PFSK-1 (cell line): Measurements from ENCODE around the gene ALS2.

ENCODE experiments used
- FOXP2 ChIP-seq: optimal IDR thresholded peaks from 2 replicates; pipeline ENCODE3; 2011; ENCODE audit warnings: borderline replicate concordance, control low read depth, inconsistent platforms; ENCODE audit not compliant: insufficient read depth; ENCODE audit errors: extremely low read length, extremely low read depth
- POLR2AphosphoS5 ChIP-seq: IDR thresholded peaks from 2 replicates; pipeline ENCODE4 v1.6.1; 2012; ENCODE audit warnings: low read depth, mild to moderate bottlenecking, control low read depth, low read length, moderate library complexity
- REST ChIP-seq, 2 experiments: IDR thresholded peaks; 2 replicates each; pipeline versions ENCODE4 v1.6.1 to v1.8.0; 2011 to 2012; ENCODE audit warnings: low read depth in 2 of 2, low read length in 2 of 2, control low read depth in 1 of 2, inconsistent platforms in 1 of 2, mild to moderate bottlenecking in 1 of 2, moderate library complexity in 1 of 2; ENCODE audit not compliant: insufficient read depth in 1 of 2
- SIN3A ChIP-seq: IDR thresholded peaks from 2 replicates; pipeline ENCODE4 v1.6.1; 2012; ENCODE audit warnings: mild to moderate bottlenecking, low read length, moderate library complexity, borderline replicate concordance; ENCODE audit not compliant: insufficient read depth
- TAF1 ChIP-seq: IDR thresholded peaks from 2 replicates; pipeline ENCODE4 v1.6.1; 2012; ENCODE audit warnings: low read length, control low read depth, borderline replicate concordance; ENCODE audit not compliant: insufficient read depth

DNA sequence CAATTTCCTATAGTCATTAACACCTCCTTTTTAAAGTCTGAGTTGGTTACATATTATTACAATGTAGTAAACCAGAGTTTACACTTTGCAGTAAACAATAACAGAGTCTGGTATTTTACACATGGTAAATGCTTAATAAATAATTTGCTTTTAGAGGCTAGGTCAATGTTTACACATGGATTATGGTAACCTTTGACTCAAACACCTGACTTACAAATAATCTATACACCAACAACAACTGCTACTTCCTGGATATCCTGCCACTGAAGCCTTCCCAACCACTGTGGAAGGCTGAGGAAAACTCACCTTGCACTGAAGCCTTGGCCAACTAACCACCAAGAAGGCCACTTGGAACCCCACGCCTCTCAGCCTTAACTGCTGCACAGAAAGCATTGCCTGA is 5.4 kb downstream of the ALS2 start:
- TF ChIP-seq FOXP2 (no peak), POLR2AphosphoS5 (no peak), TAF1 (no peak), REST (IDR thresholded peaks at IDR 0.05; ENCODE audit: insufficient read depth in 1 of 2, low read depth in 2 of 2, low read length in 2 of 2) (no peak), SIN3A (no peak)
